Vagina (tissue), 2 donors: ENCODE results near the gene TENM4.

Experiments used
- POLR2A ChIP-seq, 2 donors: fragments of 450-650 bp; IDR thresholded peaks; one replicate each; pipeline ENCODE4 v1.6.1; 2017; ENCODE audit warnings: antibody characterized with exemption in 2 of 2, mild to moderate bottlenecking in 2 of 2, moderate library complexity in 2 of 2
- TF ChIP-seq, protein P1 (sequence below), 3 experiments: fragments of 450-650 bp in 2 of 3; fragments of 200-600 bp in 1 of 3; sonication (generic) in 1 of 3; IDR thresholded peaks; one replicate each; pipeline ENCODE4 v1.5.1; 2017 to 2019; ENCODE audit warnings: antibody characterized with exemption in 3 of 3, mild to moderate bottlenecking in 2 of 3, moderate library complexity in 2 of 3

DNA sequence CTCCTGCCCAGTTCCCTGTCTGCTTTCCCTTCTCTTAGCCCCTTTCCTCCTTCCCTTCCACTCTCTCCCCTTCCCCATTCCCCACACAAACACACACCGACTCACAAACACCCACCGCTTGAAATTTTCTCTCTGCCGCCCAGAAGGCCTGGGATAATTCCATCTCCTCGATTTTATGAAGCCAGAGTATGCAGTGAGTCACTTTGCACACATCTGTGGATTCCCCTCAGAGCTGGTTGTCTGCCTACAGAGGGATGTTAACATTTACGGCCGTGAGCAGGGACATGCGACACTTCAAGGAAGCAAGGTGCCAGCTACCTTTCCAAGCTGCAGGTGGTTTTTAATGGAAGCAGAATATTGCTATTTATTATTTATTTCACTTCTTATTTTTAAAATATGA, 332.0 kb downstream of the TENM4 start:
- TF ChIP-seq, protein P1, sequence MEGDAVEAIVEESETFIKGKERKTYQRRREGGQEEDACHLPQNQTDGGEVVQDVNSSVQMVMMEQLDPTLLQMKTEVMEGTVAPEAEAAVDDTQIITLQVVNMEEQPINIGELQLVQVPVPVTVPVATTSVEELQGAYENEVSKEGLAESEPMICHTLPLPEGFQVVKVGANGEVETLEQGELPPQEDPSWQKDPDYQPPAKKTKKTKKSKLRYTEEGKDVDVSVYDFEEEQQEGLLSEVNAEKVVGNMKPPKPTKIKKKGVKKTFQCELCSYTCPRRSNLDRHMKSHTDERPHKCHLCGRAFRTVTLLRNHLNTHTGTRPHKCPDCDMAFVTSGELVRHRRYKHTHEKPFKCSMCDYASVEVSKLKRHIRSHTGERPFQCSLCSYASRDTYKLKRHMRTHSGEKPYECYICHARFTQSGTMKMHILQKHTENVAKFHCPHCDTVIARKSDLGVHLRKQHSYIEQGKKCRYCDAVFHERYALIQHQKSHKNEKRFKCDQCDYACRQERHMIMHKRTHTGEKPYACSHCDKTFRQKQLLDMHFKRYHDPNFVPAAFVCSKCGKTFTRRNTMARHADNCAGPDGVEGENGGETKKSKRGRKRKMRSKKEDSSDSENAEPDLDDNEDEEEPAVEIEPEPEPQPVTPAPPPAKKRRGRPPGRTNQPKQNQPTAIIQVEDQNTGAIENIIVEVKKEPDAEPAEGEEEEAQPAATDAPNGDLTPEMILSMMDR (IDR thresholded peaks at IDR 0.05) = no peak
- no peak for TF ChIP-seq POLR2A (IDR thresholded peaks at IDR 0.05)
